A673 (cell line): ENCODE measurements around the gene HELZ2.

Experiments
- EZH2 ChIP-seq: fragments of 200-600 bp; sonication (generic); IDR thresholded peaks from 2 replicates; pipeline ENCODE4 v1.6.1; 2017; ENCODE audit warnings: borderline replicate concordance, low read depth, mild to moderate bottlenecking, mixed read lengths, antibody characterized with exemption, low read length; ENCODE audit not compliant: poor library complexity, severe bottlenecking
- TF ChIP-seq, protein P1 (sequence below): fragments of 300-800, 200-600 bp; sonication (generic); conservative IDR thresholded peaks from 2 replicates; pipeline ENCODE4 v1.5.1; 2017; ENCODE audit warnings: low read depth, mild to moderate bottlenecking, antibody characterized with exemption, low read length, moderate library complexity, mixed read lengths

DNA sequence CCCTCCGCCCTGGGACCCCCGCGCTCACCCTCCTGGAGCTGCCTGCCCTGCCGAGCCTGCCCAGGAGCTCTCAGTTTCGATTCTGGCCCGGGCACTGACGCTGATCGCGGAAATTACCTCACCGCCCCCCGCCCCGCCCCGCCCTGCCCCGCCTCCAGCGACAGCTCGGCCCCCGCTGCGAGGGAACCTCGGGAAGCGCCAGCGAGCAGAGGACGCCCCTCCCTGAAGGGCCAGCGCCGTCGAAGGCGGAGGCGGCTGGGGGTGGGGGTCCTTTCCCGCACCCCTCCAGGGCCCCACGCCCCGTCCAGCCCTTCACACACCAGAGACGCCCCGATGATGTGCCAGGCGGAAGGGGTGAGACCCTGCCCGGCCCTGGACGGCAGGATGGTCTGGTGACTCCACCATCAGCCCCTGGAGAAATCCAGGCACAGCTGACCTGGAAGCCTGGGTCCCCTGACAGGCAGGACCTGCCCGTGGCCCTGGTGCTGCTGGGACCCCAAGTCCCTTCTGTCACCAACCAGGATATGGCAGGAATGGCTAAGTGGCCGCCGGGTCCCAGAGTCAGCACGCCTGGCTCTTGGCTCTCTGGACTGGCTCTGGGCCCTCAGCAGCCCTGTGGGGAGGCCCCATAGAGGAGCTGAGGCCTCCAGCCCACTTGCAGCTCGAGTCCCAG, at the start of gene HELZ2:
- no peak for TF ChIP-seq EZH2
- TF ChIP-seq, protein P1, sequence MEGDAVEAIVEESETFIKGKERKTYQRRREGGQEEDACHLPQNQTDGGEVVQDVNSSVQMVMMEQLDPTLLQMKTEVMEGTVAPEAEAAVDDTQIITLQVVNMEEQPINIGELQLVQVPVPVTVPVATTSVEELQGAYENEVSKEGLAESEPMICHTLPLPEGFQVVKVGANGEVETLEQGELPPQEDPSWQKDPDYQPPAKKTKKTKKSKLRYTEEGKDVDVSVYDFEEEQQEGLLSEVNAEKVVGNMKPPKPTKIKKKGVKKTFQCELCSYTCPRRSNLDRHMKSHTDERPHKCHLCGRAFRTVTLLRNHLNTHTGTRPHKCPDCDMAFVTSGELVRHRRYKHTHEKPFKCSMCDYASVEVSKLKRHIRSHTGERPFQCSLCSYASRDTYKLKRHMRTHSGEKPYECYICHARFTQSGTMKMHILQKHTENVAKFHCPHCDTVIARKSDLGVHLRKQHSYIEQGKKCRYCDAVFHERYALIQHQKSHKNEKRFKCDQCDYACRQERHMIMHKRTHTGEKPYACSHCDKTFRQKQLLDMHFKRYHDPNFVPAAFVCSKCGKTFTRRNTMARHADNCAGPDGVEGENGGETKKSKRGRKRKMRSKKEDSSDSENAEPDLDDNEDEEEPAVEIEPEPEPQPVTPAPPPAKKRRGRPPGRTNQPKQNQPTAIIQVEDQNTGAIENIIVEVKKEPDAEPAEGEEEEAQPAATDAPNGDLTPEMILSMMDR, result no peak
